HFFc6 (cell line): Measurements from ENCODE around the gene EFCAB3. TPM values are rescaled to one million over a fixed set of nuclear protein-coding genes. Genes with fewer than 3 reads are reported as not detected.
"Not testable (repeated sequence)": the region's sequence is repeated elsewhere in the genome, so short reads cannot be mapped to it uniquely, and the experiment has no call there.

ENCODE experiments used
- DNase-seq: peaks from one replicate; pipeline ENCODE4 v3.0.0-alpha.2; 2018
- H3K27ac Mint-ChIP-seq: 2 replicates; pipeline ENCODE4 v1.8.0; 2020; ENCODE audit warnings: mild to moderate bottlenecking, mixed read lengths
- H3K27me3 Mint-ChIP-seq: 2 replicates; pipeline ENCODE4 v1.8.0; 2021; ENCODE audit warnings: mild to moderate bottlenecking, moderate library complexity, mixed read lengths; ENCODE audit not compliant: insufficient read depth
- H3K36me3 Mint-ChIP-seq: 2 replicates; pipeline ENCODE4 v1.8.0; 2021; ENCODE audit warnings: low read depth, mixed read lengths
- H3K4me1 Mint-ChIP-seq: 2 replicates; pipeline ENCODE4 v1.8.0; 2020; ENCODE audit warnings: low read depth, mixed read lengths
- H3K4me3 Mint-ChIP-seq: 2 replicates; pipeline ENCODE4 v1.8.0; 2020; ENCODE audit warnings: mild to moderate bottlenecking, moderate library complexity, mixed read lengths
- H3K9me3 Mint-ChIP-seq: 2 replicates; pipeline ENCODE4 v1.8.0; 2020; ENCODE audit warnings: mild to moderate bottlenecking, mixed read lengths
- total RNA-seq, 6 experiments: library from RNA; stranded (reverse); fragmentation: NEBNext Ultra II Directional; extraction: Animal tissue kit (Norgen Biotek cat#: 25700); gene quantifications; 2 replicates in 1 of 6; 3 replicates in 5 of 6; pipeline ENCODE4 v1.2.3, GENCODE V29; 2021
- TF ChIP-seq, protein P1 (sequence below): fragments of 200-600 bp; sonication (generic); IDR thresholded peaks from 2 replicates; pipeline ENCODE4 v1.5.0; 2021; ENCODE audit warnings: antibody characterized with exemption, mild to moderate bottlenecking

EFCAB3 gene
- total RNA-seq, 6 experiments from 2014 or later = not detected

- H3K27ac Mint-ChIP-seq = peak within 1 kb of the TSS; percentile 84
- TF ChIP-seq, protein P1, sequence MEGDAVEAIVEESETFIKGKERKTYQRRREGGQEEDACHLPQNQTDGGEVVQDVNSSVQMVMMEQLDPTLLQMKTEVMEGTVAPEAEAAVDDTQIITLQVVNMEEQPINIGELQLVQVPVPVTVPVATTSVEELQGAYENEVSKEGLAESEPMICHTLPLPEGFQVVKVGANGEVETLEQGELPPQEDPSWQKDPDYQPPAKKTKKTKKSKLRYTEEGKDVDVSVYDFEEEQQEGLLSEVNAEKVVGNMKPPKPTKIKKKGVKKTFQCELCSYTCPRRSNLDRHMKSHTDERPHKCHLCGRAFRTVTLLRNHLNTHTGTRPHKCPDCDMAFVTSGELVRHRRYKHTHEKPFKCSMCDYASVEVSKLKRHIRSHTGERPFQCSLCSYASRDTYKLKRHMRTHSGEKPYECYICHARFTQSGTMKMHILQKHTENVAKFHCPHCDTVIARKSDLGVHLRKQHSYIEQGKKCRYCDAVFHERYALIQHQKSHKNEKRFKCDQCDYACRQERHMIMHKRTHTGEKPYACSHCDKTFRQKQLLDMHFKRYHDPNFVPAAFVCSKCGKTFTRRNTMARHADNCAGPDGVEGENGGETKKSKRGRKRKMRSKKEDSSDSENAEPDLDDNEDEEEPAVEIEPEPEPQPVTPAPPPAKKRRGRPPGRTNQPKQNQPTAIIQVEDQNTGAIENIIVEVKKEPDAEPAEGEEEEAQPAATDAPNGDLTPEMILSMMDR = peak; percentile 61
- not testable (repeated sequence) for H3K9me3 Mint-ChIP-seq, H3K27me3 Mint-ChIP-seq, H3K36me3 Mint-ChIP-seq
- DNase-seq = peak; percentile 88
- peak within 1 kb of the TSS; percentile 98 for H3K4me3 Mint-ChIP-seq
- peaks cover 25% of the 10 kb centered on the region for H3K4me1 Mint-ChIP-seq
These were observed 43.5 kb downstream of the EFCAB3 start, which contains the start of gene METTL2A for GRCh38 chr17:62423647-62424461. Gene METTL2A (plus strand): TSS chr17:62423897. CDS start chr17:62423903, 6 bp downstream.

DNA sequence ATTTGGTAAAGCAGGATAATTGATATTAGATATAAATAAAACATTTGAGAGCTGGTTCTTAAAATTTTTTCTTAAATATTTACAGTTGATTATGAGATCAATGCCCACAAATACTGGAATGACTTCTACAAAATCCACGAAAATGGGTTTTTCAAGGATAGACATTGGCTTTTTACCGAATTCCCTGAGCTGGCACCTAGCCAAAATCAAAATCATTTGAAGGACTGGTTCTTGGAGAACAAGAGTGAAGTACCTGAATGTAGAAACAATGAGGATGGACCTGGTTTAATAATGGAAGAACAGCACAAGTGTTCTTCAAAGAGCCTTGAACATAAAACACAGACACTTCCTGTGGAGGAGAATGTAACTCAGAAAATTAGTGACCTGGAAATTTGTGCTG is 45.9 kb downstream of the EFCAB3 start:
- H3K4me3 Mint-ChIP-seq, H3K27me3 Mint-ChIP-seq, H3K9me3 Mint-ChIP-seq, DNase-seq, H3K36me3 Mint-ChIP-seq, H3K27ac Mint-ChIP-seq: not testable (repeated sequence)
- H3K4me1 Mint-ChIP-seq = peaks cover 23% of the 10 kb centered on the region

- H3K36me3 Mint-ChIP-seq, H3K9me3 Mint-ChIP-seq, DNase-seq, H3K27ac Mint-ChIP-seq, H3K27me3 Mint-ChIP-seq, H3K4me1 Mint-ChIP-seq, H3K4me3 Mint-ChIP-seq: not testable (repeated sequence)
These were observed 54.9 kb downstream of the EFCAB3 start for GRCh38 chr17:62435251-62435650.

DNA sequence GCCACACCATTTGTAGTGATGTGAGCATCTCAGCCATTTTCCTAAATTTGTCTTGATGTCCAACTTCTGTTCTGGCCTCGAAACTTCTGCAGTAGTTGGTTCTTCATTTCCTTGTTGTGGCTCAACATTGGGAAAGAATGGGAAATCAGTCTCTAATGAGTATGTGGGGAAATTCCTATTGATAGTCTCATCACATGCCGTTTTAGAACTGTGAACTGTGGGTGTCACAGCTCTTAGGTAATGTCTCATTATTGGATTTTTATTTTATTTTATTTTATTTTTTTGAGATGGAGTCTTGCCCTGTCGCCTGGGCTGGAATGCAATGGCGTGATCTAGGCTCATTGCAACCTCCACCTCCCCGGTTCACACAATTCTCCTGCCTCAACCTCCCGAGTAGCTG is 60.8 kb downstream of the EFCAB3 start:
- not testable (repeated sequence) for DNase-seq, H3K4me3 Mint-ChIP-seq, H3K9me3 Mint-ChIP-seq, H3K27me3 Mint-ChIP-seq, H3K36me3 Mint-ChIP-seq, H3K27ac Mint-ChIP-seq, H3K4me1 Mint-ChIP-seq

DNA sequence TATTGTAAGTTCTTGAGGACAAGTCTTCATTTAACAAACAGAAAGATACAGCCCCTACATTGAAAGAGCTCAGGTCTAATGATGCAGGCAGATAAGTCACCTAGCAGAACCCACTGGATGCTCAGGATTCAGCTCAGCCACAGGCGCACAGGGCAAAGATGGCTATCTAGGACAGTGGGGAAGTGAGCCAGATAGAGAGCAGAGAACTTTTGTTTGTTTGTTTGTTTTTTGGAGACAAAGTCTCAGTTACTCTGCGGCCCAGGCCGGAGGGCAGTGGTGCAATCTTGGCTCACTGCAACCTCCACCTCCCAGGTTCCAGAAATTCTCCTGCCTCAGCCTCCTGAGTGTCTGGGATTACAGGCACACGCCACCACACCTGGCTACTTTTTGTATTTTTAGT is 63.7 kb downstream of the EFCAB3 start:
- Mint-ChIP-seq H3K4me1 (no peaks in the 10 kb centered on the region), H3K9me3 (no peaks in the 10 kb centered on the region), H3K27ac (no peak overlapping the region), H3K4me3 (no peak overlapping the region), H3K27me3 (no peaks in the 10 kb centered on the region), H3K36me3 (peaks cover 13% of the 10 kb centered on the region; the same call in 1 of the 2 replicates)
- TF ChIP-seq, protein P1 = no peak
- no peak for DNase-seq

- not testable (repeated sequence) for H3K4me1 Mint-ChIP-seq, DNase-seq, H3K36me3 Mint-ChIP-seq, H3K27me3 Mint-ChIP-seq, H3K27ac Mint-ChIP-seq, H3K9me3 Mint-ChIP-seq, H3K4me3 Mint-ChIP-seq
These were observed 65.4 kb downstream of the EFCAB3 start for GRCh38 chr17:62445791-62446190.

DNA sequence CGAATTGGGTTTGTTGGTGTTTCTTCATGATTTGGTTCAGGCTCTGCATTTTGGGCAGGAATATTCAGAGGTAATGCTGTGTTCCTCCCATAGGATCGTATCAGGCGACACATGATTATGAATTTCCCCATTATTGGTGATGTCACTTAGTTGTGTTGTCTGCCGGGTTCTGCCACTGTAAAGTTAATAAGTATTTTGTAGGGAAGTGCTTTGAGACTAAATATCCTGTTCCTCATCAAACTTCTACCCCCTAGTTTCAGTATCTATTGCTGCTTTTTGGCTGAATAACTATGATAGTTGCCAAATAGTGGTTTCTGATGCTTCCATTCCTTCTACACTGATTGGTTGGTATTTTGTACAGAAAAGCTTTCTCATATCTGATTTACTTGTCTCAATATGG is 71.8 kb downstream of the EFCAB3 start:
- not testable (repeated sequence) for H3K27me3 Mint-ChIP-seq, H3K9me3 Mint-ChIP-seq, H3K4me3 Mint-ChIP-seq, H3K4me1 Mint-ChIP-seq, DNase-seq, H3K27ac Mint-ChIP-seq, H3K36me3 Mint-ChIP-seq

DNA sequence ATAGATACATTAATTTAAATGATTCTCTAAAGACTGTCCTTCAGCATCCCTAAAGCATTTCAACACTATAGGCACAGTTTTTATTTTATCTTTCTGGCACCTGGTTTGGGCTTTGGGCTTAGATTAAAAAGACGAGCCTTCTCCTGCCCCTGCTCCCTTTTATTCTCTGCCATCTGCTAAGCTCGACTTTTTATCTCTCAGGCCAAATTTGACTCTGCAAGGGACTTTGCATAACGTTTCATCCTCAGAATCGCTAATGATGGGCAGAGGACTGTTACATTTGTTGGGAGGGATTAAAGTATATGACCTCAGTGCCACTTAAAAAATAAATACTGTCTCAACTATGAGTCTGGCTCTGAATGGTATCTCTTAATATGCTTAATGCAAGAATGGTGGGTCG is 72.7 kb downstream of the EFCAB3 start:
- H3K27ac Mint-ChIP-seq, H3K27me3 Mint-ChIP-seq, DNase-seq, H3K36me3 Mint-ChIP-seq, H3K9me3 Mint-ChIP-seq, H3K4me3 Mint-ChIP-seq, H3K4me1 Mint-ChIP-seq: not testable (repeated sequence)

GRCh38 chr17:62453656-62454055 is 73.3 kb downstream of the EFCAB3 start:
- H3K36me3 Mint-ChIP-seq, H3K4me3 Mint-ChIP-seq, H3K9me3 Mint-ChIP-seq, DNase-seq, H3K27me3 Mint-ChIP-seq, H3K27ac Mint-ChIP-seq, H3K4me1 Mint-ChIP-seq: not testable (repeated sequence)

DNA sequence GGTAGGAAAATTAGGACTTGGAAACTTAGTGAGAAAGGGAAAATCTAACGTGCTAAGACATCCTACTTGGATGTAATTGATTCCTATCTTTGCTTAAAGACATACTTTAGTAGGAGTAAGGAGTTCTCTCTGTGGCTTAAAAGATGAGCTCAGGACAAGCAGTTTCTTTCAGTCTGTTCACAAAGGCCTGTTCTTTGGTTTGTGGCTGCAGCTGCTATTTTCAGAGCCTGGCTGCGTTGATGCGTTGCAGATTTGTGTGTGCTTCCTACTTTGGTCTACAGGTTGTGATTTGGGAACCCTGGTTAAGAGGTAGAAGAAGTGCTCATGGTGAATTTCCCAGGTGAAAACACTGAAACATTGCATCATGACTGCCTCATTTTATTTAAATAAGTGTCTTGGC is 73.8 kb downstream of the EFCAB3 start:
- not testable (repeated sequence) for H3K36me3 Mint-ChIP-seq, DNase-seq, H3K4me1 Mint-ChIP-seq, H3K27me3 Mint-ChIP-seq, H3K9me3 Mint-ChIP-seq, H3K27ac Mint-ChIP-seq, H3K4me3 Mint-ChIP-seq
